Endothelial cell of umbilical vein (primary cell): ENCODE measurements around the gene SRGAP1. TPM values are rescaled to one million over a fixed set of nuclear protein-coding genes. Genes with fewer than 3 reads are reported as not detected.

Experiments used
- BruUV-seq: library from RNA; stranded (reverse); fragments of 400-500 nt; replicated peaks from 2 replicates; lab custom pipeline; 2021; lab: Mats Ljungman, UMichigan
- CTCF ChIA-PET: fragments of 300-600, 350-600 bp; sonication (Branson Sonifier 250); formaldehyde crosslinking; loops from one replicate; lab custom pipeline; 2021; ENCODE audit warnings: antibody characterized with exemption, inconsistent platforms; lab: Charles Lee
- POLR2A ChIA-PET: fragments of 300-600, 350-600 bp; sonication (Branson Sonifier 250); formaldehyde crosslinking; loops from one replicate; lab custom pipeline; 2021; ENCODE audit warnings: antibody characterized with exemption, inconsistent platforms; lab: Charles Lee
- DNase-seq: peaks from one replicate; pipeline ENCODE4 v3.0.0-alpha.2; 2011; ENCODE audit warnings: low read depth, low spot score
- FAIRE-seq: peaks from 2 replicates; lab custom pipeline; 2011; peaks lifted over from hg19 to GRCh38; lab: Jason Lieb, UNC
- H2AFZ ChIP-seq: 2 replicates; pipeline ENCODE4 v1.6.0; 2012; ENCODE audit warnings: low read depth, low read length, control low read depth, inconsistent platforms
- H3K27ac ChIP-seq: 2 replicates; pipeline ENCODE4 v1.5.1; 2011; ENCODE audit warnings: low read depth, mild to moderate bottlenecking, control low read depth, low read length, moderate library complexity; ENCODE audit not compliant: insufficient read depth
- H3K27me3 ChIP-seq, 2 experiments: 2 replicates each; pipeline versions ENCODE4 v1.6.0 to v1.6.1; 2011; ENCODE audit warnings: low read length in 2 of 2, mixed read lengths in 1 of 2; ENCODE audit not compliant: control insufficient read depth in 2 of 2, insufficient read depth in 2 of 2
- H3K36me3 ChIP-seq, 2 experiments: 2 replicates in 1 of 2; 3 replicates in 1 of 2; pipeline ENCODE4 v1.5.1; 2011; ENCODE audit warnings: low read length in 2 of 2, mild to moderate bottlenecking in 1 of 2, moderate library complexity in 1 of 2; ENCODE audit not compliant: control insufficient read depth in 2 of 2, insufficient read depth in 2 of 2; ENCODE audit errors: extremely low read depth in 1 of 2
- H3K4me1 ChIP-seq: 3 replicates; pipeline ENCODE4 v1.5.1; 2011; ENCODE audit warnings: mild to moderate bottlenecking, low read length; ENCODE audit not compliant: control insufficient read depth, insufficient read depth; ENCODE audit errors: extremely low read depth
- H3K4me2 ChIP-seq: 2 replicates; pipeline ENCODE4 v1.6.1; 2011; ENCODE audit warnings: low read length, control low read depth, mixed read lengths; ENCODE audit not compliant: insufficient read depth
- H3K4me3 ChIP-seq, 3 experiments: fragments of 200-600 bp in 1 of 3; sonication (generic), shearing (Covaris generic) in 1 of 3; replicated peaks in 1 of 3; 2 replicates each; pipeline ENCODE4 v1.5.1; 2011 to 2016; ENCODE audit warnings: control low read depth in 3 of 3, low read length in 3 of 3, mild to moderate bottlenecking in 2 of 3, inconsistent platforms in 1 of 3, low read depth in 1 of 3, moderate library complexity in 1 of 3; ENCODE audit not compliant: insufficient read depth in 1 of 3
- H3K79me2 ChIP-seq: 2 replicates; pipeline ENCODE4 v1.6.0; 2012; ENCODE audit warnings: low read length, inconsistent platforms; ENCODE audit not compliant: control insufficient read depth, insufficient read depth
- H3K9ac ChIP-seq: replicated peaks from 2 replicates; pipeline ENCODE3; 2011; ENCODE audit warnings: low read length, control low read depth; ENCODE audit not compliant: insufficient read depth; ENCODE audit errors: extremely low read depth
- H3K9me1 ChIP-seq: replicated peaks from 3 replicates; pipeline ENCODE4 v1.6.0; 2011; ENCODE audit warnings: mild to moderate bottlenecking, low read length; ENCODE audit not compliant: control insufficient read depth, insufficient read depth; ENCODE audit errors: extremely low read depth
- H3K9me3 ChIP-seq: replicated peaks from 2 replicates; pipeline ENCODE4 v1.5.1; 2012; ENCODE audit warnings: low read length, inconsistent platforms; ENCODE audit not compliant: control insufficient read depth, insufficient read depth
- H4K20me1 ChIP-seq: replicated peaks from 2 replicates; pipeline ENCODE3; 2011; ENCODE audit warnings: mild to moderate bottlenecking, low read length; ENCODE audit not compliant: control insufficient read depth, insufficient read depth; ENCODE audit errors: extremely low read depth
- CTCF ChIP-seq, 2 donors: IDR thresholded peaks; 1 replicate in 1 of 2; 2 replicates in 1 of 2; pipeline ENCODE4 v1.5.1; 2011; ENCODE audit warnings: low read length in 2 of 2, mild to moderate bottlenecking in 2 of 2, moderate library complexity in 2 of 2, control low read depth in 1 of 2, inconsistent platforms in 1 of 2, low read depth in 1 of 2; ENCODE audit not compliant: insufficient read depth in 1 of 2; ENCODE audit errors: extremely low read depth in 1 of 2
- EZH2 ChIP-seq: IDR thresholded peaks from 2 replicates; pipeline ENCODE4 v1.6.1; 2012; ENCODE audit warnings: borderline replicate concordance, low read depth, mild to moderate bottlenecking, moderate library complexity, low read length, inconsistent platforms; ENCODE audit not compliant: severe bottlenecking
- FOS ChIP-seq: IDR thresholded peaks from 2 replicates; pipeline ENCODE4 v1.6.1; 2011; ENCODE audit warnings: mild to moderate bottlenecking, low read length, moderate library complexity, borderline replicate concordance; ENCODE audit not compliant: insufficient read depth
- GATA2 ChIP-seq: IDR thresholded peaks from 2 replicates; pipeline ENCODE4 v1.7.0; 2011; ENCODE audit warnings: low read depth, mild to moderate bottlenecking, moderate library complexity, mixed read lengths, low read length; ENCODE audit not compliant: insufficient read length, insufficient read depth
- JUN ChIP-seq: IDR thresholded peaks from 2 replicates; pipeline ENCODE4 v1.6.1; 2011; ENCODE audit warnings: borderline replicate concordance, low read depth; ENCODE audit not compliant: insufficient read length, insufficient read depth
- MAX ChIP-seq: IDR thresholded peaks from 2 replicates; pipeline ENCODE4 v1.6.1; 2011; ENCODE audit not compliant: insufficient read depth, insufficient read length
- MYC ChIP-seq: IDR thresholded peaks from one replicate; pipeline ENCODE4 v1.6.1; 2011; ENCODE audit warnings: mild to moderate bottlenecking, low read depth, low read length
- POLR2A ChIP-seq: IDR thresholded peaks from 2 replicates; pipeline ENCODE4 v1.6.1; 2012; ENCODE audit warnings: low read depth, mild to moderate bottlenecking, control low read depth, low read length
- POLR2AphosphoS5 ChIP-seq: IDR thresholded peaks from 2 replicates; pipeline ENCODE4 v1.6.1; 2012; ENCODE audit warnings: low read depth, mild to moderate bottlenecking, control low read depth, low read length, moderate library complexity; ENCODE audit not compliant: insufficient read depth
- dilution Hi-C: fragments of 300-500 bp; cut with MboI; formaldehyde crosslinking; loops from one replicate; pipeline ENCODE4 v1.15.0; 2019; ENCODE audit warnings: low sequenced_read_pairs; ENCODE audit not compliant: extremely low pct_ligation_motif_present
- intact Hi-C: fragments of 100-400 bp; cut with micrococcal nuclease; formaldehyde crosslinking; loops from one replicate; pipeline ENCODE4 v1.10.0; 2022
- polyA plus RNA-seq, 4 experiments: library from polyadenylated mRNA; depleted of rRNA in 3 of 4; stranded (reverse) in 3 of 4; unstranded in 1 of 4; fragments of >200 nt; gene quantifications; 2 replicates each; pipeline versions ENCODE4 v1.2.1 to v1.2.3, GENCODE V29; 2011 to 2012; ENCODE audit warnings: missing spikeins in 1 of 4
- total RNA-seq: library from RNA; stranded (reverse); gene quantifications from 2 replicates; pipeline ENCODE4 v1.2.3, GENCODE V29; 2021

Gene SRGAP1
- total and polyA plus RNA-seq, 2 donors (not counting 3 experiments of a cell fraction or from before 2014, with no cell fraction given) = 4.9 to 16.3 TPM

- BruUV-seq = no TSS peak
- Histone ChIP-seq H3K4me1 (no peaks in the 10 kb centered on the region), H3K4me3 (no peak overlapping the region), H3K9me3 (no peaks in the 10 kb centered on the region), H3K79me2 (peaks cover 29% of the 10 kb centered on the region), H3K9ac (no peak overlapping the region), H2AFZ (no peak overlapping the region), H3K4me2 (no peak overlapping the region), H3K36me3 (no peaks in the 10 kb centered on the region), H3K27me3 (no peaks in the 10 kb centered on the region), H3K27ac (no peak overlapping the region), H4K20me1 (no peaks in the 10 kb centered on the region), H3K9me1 (no peaks in the 10 kb centered on the region)
- intact Hi-C loops = no loop called here
- DNase-seq (no peak), FAIRE-seq (no peak)
- TF ChIP-seq FOS = no peak
- no peak for TF ChIP-seq EZH2
- no peak for TF ChIP-seq MYC
- TF ChIP-seq JUN = no peak
- TF ChIP-seq MAX = no peak
- TF ChIP-seq POLR2AphosphoS5 = no peak
- TF ChIP-seq CTCF (IDR thresholded peaks at IDR 0.05; ENCODE audit: extremely low read depth in 1 of 2, insufficient read depth in 1 of 2, low read depth in 1 of 2, low read length in 2 of 2) = no peak
- no peak for TF ChIP-seq POLR2A
- no peak for TF ChIP-seq GATA2
- POLR2A ChIA-PET = no interaction called here
- dilution Hi-C loops = no loop called here
- CTCF ChIA-PET = interaction anchor here (0.7 kb wide), 1 partner anchor 569 kb away, joined by 3 read pairs; no protein-coding TSS in a partner anchor
Measured at GRCh38 chr12:63870838-63871237, 26.3 kb downstream of the SRGAP1 start.
